Mononuclear cell (primary cell): ENCODE results near the gene MIA. TPM values are rescaled to one million over a fixed set of nuclear protein-coding genes. Genes with fewer than 3 reads are reported as not detected.
A peak's percentile ranks its signal among the peaks of the same experiment; 100 is the strongest.

Experiments used
- H3K27me3 ChIP-seq: 2 replicates; pipeline ENCODE4 v1.6.0; 2011; ENCODE audit warnings: low read length, control low read depth; ENCODE audit not compliant: insufficient read depth
- H3K4me1 ChIP-seq: 2 replicates; pipeline ENCODE4 v1.5.1; 2011; ENCODE audit warnings: mild to moderate bottlenecking, low read length, control low read depth; ENCODE audit not compliant: insufficient read depth
- H3K4me3 ChIP-seq: 2 replicates; pipeline ENCODE4 v1.5.1; 2011; ENCODE audit warnings: mild to moderate bottlenecking, low read length, moderate library complexity
- H3K9me3 ChIP-seq: 2 replicates; pipeline ENCODE4 v1.5.1; 2011; ENCODE audit warnings: low read depth, mild to moderate bottlenecking, control low read depth, low read length
- total RNA-seq: library from RNA; depleted of rRNA; stranded (reverse); fragments of >200 nt; gene quantifications from one replicate; pipeline ENCODE4 v1.2.3, GENCODE V29; 2012

MIA gene
- total RNA-seq, 1 donor = not detected

- no peak overlapping the region for H3K4me3 ChIP-seq
- peaks cover 14% of the 10 kb centered on the region for H3K4me1 ChIP-seq
- no peaks in the 10 kb centered on the region for H3K27me3 ChIP-seq
- H3K9me3 ChIP-seq = no peaks in the 10 kb centered on the region
These were observed 31.4 kb upstream of the MIA start for GRCh38 chr19:40743926-40744325.

- H3K4me3 ChIP-seq = no peak overlapping the region
- no peaks in the 10 kb centered on the region for H3K9me3 ChIP-seq
- H3K4me1 ChIP-seq = peaks cover 22% of the 10 kb centered on the region
- H3K27me3 ChIP-seq = no peaks in the 10 kb centered on the region
These were observed 30.5 kb upstream of the MIA start for GRCh38 chr19:40744554-40745401.

GRCh38 chr19:40745402-40745780 is 29.9 kb upstream of the MIA start:
- Histone ChIP-seq H3K27me3 (no peaks in the 10 kb centered on the region), H3K4me1 (peaks cover 27% of the 10 kb centered on the region), H3K9me3 (no peaks in the 10 kb centered on the region), H3K4me3 (no peak overlapping the region)

GRCh38 chr19:40747536-40747935 is 27.8 kb upstream of the MIA start:
- Histone ChIP-seq H3K4me1 (peaks cover 34% of the 10 kb centered on the region), H3K4me3 (no peak overlapping the region), H3K9me3 (no peaks in the 10 kb centered on the region), H3K27me3 (no peaks in the 10 kb centered on the region)

GRCh38 chr19:40750058-40750873 is 25.1 kb upstream of the MIA start, which contains the start of gene ACTMAP:
Gene ACTMAP, minus strand, starts transcription at chr19:40750477. Its CDS starts 674 bp downstream, at chr19:40749803.
- Histone ChIP-seq H3K4me3 (peak within 1 kb of the TSS; percentile 69), H3K27me3 (no peaks in the 10 kb centered on the region), H3K4me1 (peaks cover 60% of the 10 kb centered on the region), H3K9me3 (no peaks in the 10 kb centered on the region)

GRCh38 chr19:40750874-40751537 is 24.3 kb upstream of the MIA start, which contains the start of gene SNRPA:
Gene SNRPA, plus strand, starts transcription at chr19:40751203. Its CDS starts 206 bp downstream, at chr19:40751409.
- Histone ChIP-seq H3K4me1 (peaks cover 67% of the 10 kb centered on the region), H3K27me3 (no peaks in the 10 kb centered on the region), H3K9me3 (no peaks in the 10 kb centered on the region), H3K4me3 (peak within 1 kb of the TSS; percentile 69)

GRCh38 chr19:40752257-40752781 is 23.0 kb upstream of the MIA start:
- H3K4me1 ChIP-seq = peaks cover 79% of the 10 kb centered on the region

GRCh38 chr19:40754611-40755247 is 20.6 kb upstream of the MIA start:
- Histone ChIP-seq H3K9me3 (no peaks in the 10 kb centered on the region), H3K4me3 (no peak overlapping the region)

More at GRCh38 chr19:40752257-40752781, 23.0 kb upstream of the MIA start:
- Histone ChIP-seq H3K4me3 (peak overlapping the region; percentile 69), H3K27me3 (no peaks in the 10 kb centered on the region), H3K9me3 (no peaks in the 10 kb centered on the region)

GRCh38 chr19:40755248-40755624 is 20.1 kb upstream of the MIA start:
- no peaks in the 10 kb centered on the region for H3K27me3 ChIP-seq
- no peaks in the 10 kb centered on the region for H3K9me3 ChIP-seq
- H3K4me3 ChIP-seq = no peak overlapping the region
- H3K4me1 ChIP-seq = peaks cover 53% of the 10 kb centered on the region

More at GRCh38 chr19:40754611-40755247, 20.6 kb upstream of the MIA start:
- Histone ChIP-seq H3K4me1 (peaks cover 58% of the 10 kb centered on the region), H3K27me3 (no peaks in the 10 kb centered on the region)

GRCh38 chr19:40755791-40756190 is 19.5 kb upstream of the MIA start:
- peaks cover 53% of the 10 kb centered on the region for H3K4me1 ChIP-seq

GRCh38 chr19:40756502-40757110 is 18.7 kb upstream of the MIA start:
- H3K4me1 ChIP-seq = peaks cover 53% of the 10 kb centered on the region
- no peaks in the 10 kb centered on the region for H3K9me3 ChIP-seq
- no peaks in the 10 kb centered on the region for H3K27me3 ChIP-seq
- H3K4me3 ChIP-seq = no peak overlapping the region

More at GRCh38 chr19:40755791-40756190, 19.5 kb upstream of the MIA start:
- H3K9me3 ChIP-seq = no peaks in the 10 kb centered on the region
- no peak overlapping the region for H3K4me3 ChIP-seq
- H3K27me3 ChIP-seq = no peaks in the 10 kb centered on the region

- no peaks in the 10 kb centered on the region for H3K9me3 ChIP-seq
- peaks cover 37% of the 10 kb centered on the region for H3K4me1 ChIP-seq
- no peaks in the 10 kb centered on the region for H3K27me3 ChIP-seq
- no peak overlapping the region for H3K4me3 ChIP-seq
These were observed 16.8 kb upstream of the MIA start for GRCh38 chr19:40758491-40758890.

GRCh38 chr19:40759352-40759751 is 16.0 kb upstream of the MIA start:
- peaks cover 29% of the 10 kb centered on the region for H3K4me1 ChIP-seq
- H3K4me3 ChIP-seq = no peak overlapping the region

More at GRCh38 chr19:40759352-40759751, 16.0 kb upstream of the MIA start:
- H3K9me3 ChIP-seq = no peaks in the 10 kb centered on the region
- H3K27me3 ChIP-seq = no peaks in the 10 kb centered on the region
